Smooth muscle cell (in vitro differentiated cells): ENCODE measurements around the gene TTLL12. TPM values are rescaled to one million over a fixed set of nuclear protein-coding genes. Genes with fewer than 3 reads are reported as not detected.

Experiments
- DNase-seq: peaks from one replicate; lab custom pipeline; 2025; ENCODE audit not compliant: unreplicated experiment; lab: John Stamatoyannopoulos, UW
- H2AFZ ChIP-seq: fragments of 200-600 bp; sonication (generic); 2 replicates; pipeline ENCODE4 v1.6.0; 2016; ENCODE audit warnings: antibody characterized with exemption, low read depth, mild to moderate bottlenecking
- H3F3A ChIP-seq: fragments of 200-600 bp; sonication (generic); 2 replicates; pipeline ENCODE4 v1.6.0; 2017; ENCODE audit warnings: antibody characterized with exemption, low read depth
- H3K27ac ChIP-seq: fragments of 200-600 bp; sonication (generic); 2 replicates; pipeline ENCODE4 v1.5.1; 2016; ENCODE audit warnings: low read depth, mild to moderate bottlenecking
- H3K27me3 ChIP-seq: fragments of 200-600 bp; sonication (generic); 2 replicates; pipeline ENCODE4 v1.6.1; 2016; ENCODE audit warnings: low read depth, mild to moderate bottlenecking
- H3K36me3 ChIP-seq: fragments of 200-600 bp; sonication (generic); 2 replicates; pipeline ENCODE4 v1.5.1; 2016; ENCODE audit warnings: low read depth
- H3K4me1 ChIP-seq: fragments of 200-600 bp; sonication (generic); 2 replicates; pipeline ENCODE4 v1.5.1; 2016; ENCODE audit warnings: low read depth
- H3K4me2 ChIP-seq: fragments of 200-600 bp; sonication (generic); 2 replicates; pipeline ENCODE4 v1.6.0; 2016; ENCODE audit warnings: mild to moderate bottlenecking
- H3K4me3 ChIP-seq: fragments of 200-600 bp; sonication (generic); 2 replicates; pipeline ENCODE4 v1.5.1; 2016; ENCODE audit warnings: mild to moderate bottlenecking
- H3K79me2 ChIP-seq: fragments of 200-600 bp; sonication (generic); 2 replicates; pipeline ENCODE4 v1.6.0; 2016; ENCODE audit warnings: low read depth, mild to moderate bottlenecking
- H3K9ac ChIP-seq: fragments of 200-600 bp; sonication (generic); 2 replicates; pipeline ENCODE4 v1.6.0; 2016; ENCODE audit warnings: low read depth
- H3K9me3 ChIP-seq: fragments of 200-600 bp; sonication (generic); replicated peaks from 2 replicates; pipeline ENCODE4 v1.5.1; 2016; ENCODE audit warnings: low read depth
- H4K20me1 ChIP-seq: fragments of 200-600 bp; sonication (generic); 2 replicates; pipeline ENCODE4 v1.6.0; 2016; ENCODE audit warnings: low read depth
- WGBS: methylation state at CpG from one replicate; pipeline ENCODE4 v1.1.7; 2016; ENCODE audit warnings: low lambda C conversion rate; 5-methylcytosine and 5-hydroxymethylcytosine counted together
- polyA plus RNA-seq: library from polyadenylated mRNA; unstranded; fragments of >200 nt; fragmentation: Nextera tagmentation; extraction: Ambion mirVana; gene quantifications from 2 replicates; pipeline ENCODE4 v1.2.1, GENCODE V29; 2016
- total RNA-seq: library from RNA; depleted of rRNA; stranded (reverse); fragments of >200 nt; gene quantifications from 2 replicates; pipeline ENCODE4 v1.2.3, GENCODE V29; 2014
- TF ChIP-seq, protein P1 (sequence below): fragments of 200-600 bp; sonication (generic); IDR thresholded peaks from 2 replicates; pipeline ENCODE4 v1.5.1; 2017; ENCODE audit warnings: borderline replicate concordance, mild to moderate bottlenecking, antibody characterized with exemption; ENCODE audit not compliant: insufficient read depth, poor library complexity, severe bottlenecking

The TTLL12 gene
- total and polyA plus RNA-seq, 2 experiments from 2014 or later = 23.5 to 31.6 TPM

DNA sequence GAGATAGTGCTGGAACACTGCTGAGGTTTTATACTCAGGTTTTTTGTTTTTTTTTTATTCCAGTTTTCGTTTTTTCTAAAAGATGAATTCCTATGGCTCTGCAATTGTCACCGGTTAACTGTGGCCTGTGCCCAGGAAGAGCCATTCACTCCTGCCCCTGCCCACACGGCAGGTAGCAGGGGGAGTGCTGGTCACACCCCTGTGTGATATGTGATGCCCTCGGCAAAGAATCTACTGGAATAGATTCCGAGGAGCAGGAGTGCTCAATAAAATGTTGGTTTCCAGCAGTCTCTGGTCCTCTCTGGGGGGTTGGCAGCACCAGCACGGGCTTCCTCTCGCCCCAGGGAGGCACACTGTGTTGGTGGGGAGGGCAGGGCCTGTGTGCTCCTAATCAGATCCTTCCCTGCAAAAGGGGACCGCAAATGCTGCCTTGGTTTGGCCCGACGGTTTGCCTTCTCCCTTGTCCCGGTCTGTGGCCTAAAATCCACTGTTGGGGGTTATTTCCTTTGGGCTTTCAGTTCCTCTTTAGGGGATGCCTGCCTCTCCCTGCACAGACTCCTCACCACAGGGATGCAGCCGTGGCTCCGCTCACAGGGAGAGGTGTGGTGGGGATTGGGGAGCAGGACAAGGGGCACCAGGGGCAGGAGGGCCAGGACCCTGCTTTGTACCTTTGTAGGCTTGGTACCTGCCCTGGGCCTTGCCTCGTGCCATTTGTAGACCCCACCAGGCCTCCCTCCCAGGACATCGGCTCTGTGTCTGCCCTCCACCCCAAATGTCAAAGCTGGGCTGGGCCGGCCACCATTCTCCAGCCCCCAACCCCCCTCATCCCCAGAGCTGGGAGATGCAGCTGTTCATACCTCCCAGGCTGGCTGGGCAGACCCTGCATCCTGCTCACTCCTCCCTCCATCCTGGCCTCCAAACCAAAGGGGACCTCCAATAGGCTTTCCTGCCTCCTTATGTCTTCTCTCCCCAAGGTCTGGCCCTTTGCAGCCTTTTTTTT, 57.2 kb downstream of the TTLL12 start:
- Histone ChIP-seq H3K4me1 (no peaks in the 10 kb centered on the region), H3K27ac (no peak overlapping the region), H3K27me3 (no peaks in the 10 kb centered on the region), H2AFZ (no peak overlapping the region), H4K20me1 (no peaks in the 10 kb centered on the region), H3K4me2 (no peak overlapping the region), H3F3A (no peaks in the 10 kb centered on the region), H3K36me3 (no peaks in the 10 kb centered on the region), H3K4me3 (no peak overlapping the region), H3K9me3 (no peaks in the 10 kb centered on the region), H3K79me2 (no peaks in the 10 kb centered on the region), H3K9ac (no peak overlapping the region)
- TF ChIP-seq, protein P1, sequence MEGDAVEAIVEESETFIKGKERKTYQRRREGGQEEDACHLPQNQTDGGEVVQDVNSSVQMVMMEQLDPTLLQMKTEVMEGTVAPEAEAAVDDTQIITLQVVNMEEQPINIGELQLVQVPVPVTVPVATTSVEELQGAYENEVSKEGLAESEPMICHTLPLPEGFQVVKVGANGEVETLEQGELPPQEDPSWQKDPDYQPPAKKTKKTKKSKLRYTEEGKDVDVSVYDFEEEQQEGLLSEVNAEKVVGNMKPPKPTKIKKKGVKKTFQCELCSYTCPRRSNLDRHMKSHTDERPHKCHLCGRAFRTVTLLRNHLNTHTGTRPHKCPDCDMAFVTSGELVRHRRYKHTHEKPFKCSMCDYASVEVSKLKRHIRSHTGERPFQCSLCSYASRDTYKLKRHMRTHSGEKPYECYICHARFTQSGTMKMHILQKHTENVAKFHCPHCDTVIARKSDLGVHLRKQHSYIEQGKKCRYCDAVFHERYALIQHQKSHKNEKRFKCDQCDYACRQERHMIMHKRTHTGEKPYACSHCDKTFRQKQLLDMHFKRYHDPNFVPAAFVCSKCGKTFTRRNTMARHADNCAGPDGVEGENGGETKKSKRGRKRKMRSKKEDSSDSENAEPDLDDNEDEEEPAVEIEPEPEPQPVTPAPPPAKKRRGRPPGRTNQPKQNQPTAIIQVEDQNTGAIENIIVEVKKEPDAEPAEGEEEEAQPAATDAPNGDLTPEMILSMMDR = no peak
- WGBS = 83% methylated on average over 16 of the region's 16 CpGs
- DNase-seq = no peak

DNA sequence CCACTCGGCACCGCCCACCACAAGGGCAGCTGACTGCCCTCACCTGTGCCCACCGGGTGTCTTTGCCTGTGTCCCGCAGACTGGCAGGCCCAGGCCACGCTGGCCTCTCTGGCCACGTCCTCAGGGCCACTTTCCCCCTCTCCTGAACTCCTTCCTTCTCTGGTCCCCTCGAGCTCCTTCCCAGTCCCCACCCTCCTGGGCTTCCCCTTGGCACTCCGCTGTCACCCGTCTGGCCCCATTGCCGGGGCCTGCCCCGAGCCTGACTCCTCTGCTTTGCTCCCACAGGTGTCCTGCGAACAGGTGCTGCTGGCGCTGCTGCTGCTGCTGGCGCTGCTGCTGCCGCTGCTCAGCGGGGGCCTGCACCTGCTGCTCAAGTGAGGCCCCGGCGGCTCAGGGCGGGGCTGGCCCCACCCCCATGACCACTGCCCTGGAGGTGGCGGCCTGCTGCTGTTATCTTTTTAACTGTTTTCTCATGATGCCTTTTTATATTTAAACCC, 58.0 kb downstream of the TTLL12 start:
- no peaks in the 10 kb centered on the region for H3K79me2 ChIP-seq
- H3K9ac ChIP-seq = no peak overlapping the region
- H3K27ac ChIP-seq = no peak overlapping the region

DNA sequence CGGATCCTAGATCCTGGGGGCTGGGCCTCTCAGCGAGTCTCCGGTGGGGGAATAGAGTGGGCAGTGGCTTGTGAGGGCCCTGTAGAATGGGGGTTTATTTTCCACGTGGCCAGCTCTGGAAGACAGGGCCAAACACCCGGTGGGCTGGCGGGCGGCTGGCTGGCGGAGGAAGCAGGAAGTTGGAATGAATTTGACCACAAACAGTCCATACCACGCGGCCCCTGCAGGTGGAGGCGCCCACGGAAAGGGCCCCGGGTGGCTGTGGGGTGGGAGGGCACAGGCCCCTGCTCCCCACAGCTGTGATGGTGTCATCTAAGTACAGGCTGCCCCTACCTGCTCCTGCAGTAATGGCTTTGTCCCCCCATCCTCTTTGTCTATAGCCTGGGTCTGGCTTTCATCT, 58.8 kb downstream of the TTLL12 start:
- no peaks in the 10 kb centered on the region for H3F3A ChIP-seq
- no peaks in the 10 kb centered on the region for H3K27me3 ChIP-seq
- no peaks in the 10 kb centered on the region for H3K4me1 ChIP-seq
- no peak for DNase-seq
- H3K9ac ChIP-seq = no peak overlapping the region
- TF ChIP-seq, protein P1 = no peak
- no peaks in the 10 kb centered on the region for H3K79me2 ChIP-seq
- no peak overlapping the region for H3K4me2 ChIP-seq
- H3K4me3 ChIP-seq = no peak overlapping the region
- H4K20me1 ChIP-seq = no peaks in the 10 kb centered on the region
- no peak overlapping the region for H3K27ac ChIP-seq
- no peak overlapping the region for H2AFZ ChIP-seq
- H3K9me3 ChIP-seq = no peaks in the 10 kb centered on the region
- whole genome bisulfite sequencing = 89% methylated on average over 13 of the region's 13 CpGs
- no peaks in the 10 kb centered on the region for H3K36me3 ChIP-seq

More for the DNA sequence above, 58.0 kb downstream of the TTLL12 start:
- no peaks in the 10 kb centered on the region for H3K36me3 ChIP-seq
- no peaks in the 10 kb centered on the region for H4K20me1 ChIP-seq
- H3K4me2 ChIP-seq = no peak overlapping the region
- TF ChIP-seq, protein P1 = no peak
- WGBS = 79% methylated on average over 16 of the region's 20 CpGs
- no peaks in the 10 kb centered on the region for H3K9me3 ChIP-seq
- H2AFZ ChIP-seq = no peak overlapping the region
- no peaks in the 10 kb centered on the region for H3F3A ChIP-seq
- H3K4me1 ChIP-seq = no peaks in the 10 kb centered on the region
- no peak overlapping the region for H3K4me3 ChIP-seq
- no peak for DNase-seq
- no peaks in the 10 kb centered on the region for H3K27me3 ChIP-seq
